Loucy (cell line): ENCODE data around the gene TNFSF4.

ENCODE experiments used
- H2AFZ ChIP-seq: fragments of 200-600 bp; sonication (generic); 2 replicates; pipeline ENCODE4 v1.6.0; 2016; ENCODE audit warnings: antibody characterized with exemption, mild to moderate bottlenecking, low read length, moderate library complexity
- H3F3A ChIP-seq: fragments of 200-600 bp; 2 replicates; pipeline ENCODE4 v1.6.0; 2016; ENCODE audit warnings: antibody characterized with exemption, low read depth, mild to moderate bottlenecking
- H3K27me3 ChIP-seq: fragments of 200-600 bp; sonication (generic); 2 replicates; pipeline ENCODE4 v1.6.1; 2014; ENCODE audit warnings: low read length, mild to moderate bottlenecking; ENCODE audit not compliant: insufficient read depth, poor library complexity, severe bottlenecking
- H3K36me3 ChIP-seq: fragments of 200-600 bp; sonication (generic); 2 replicates; pipeline ENCODE4 v1.6.1; 2016; ENCODE audit warnings: low read length; ENCODE audit not compliant: insufficient read depth
- H3K4me1 ChIP-seq: fragments of 200-600 bp; sonication (generic); 2 replicates; pipeline ENCODE4 v1.5.1; 2014; ENCODE audit warnings: low read length, mild to moderate bottlenecking; ENCODE audit not compliant: insufficient read depth, poor library complexity, severe bottlenecking
- H3K4me2 ChIP-seq: fragments of 200-600 bp; sonication (generic); 2 replicates; pipeline ENCODE4 v1.6.0; 2014; ENCODE audit warnings: antibody characterized with exemption, low read length, low read depth, mild to moderate bottlenecking; ENCODE audit not compliant: poor library complexity, severe bottlenecking
- H3K4me3 ChIP-seq: fragments of 200-600 bp; sonication (generic); 2 replicates; pipeline ENCODE4 v1.5.1; 2014; ENCODE audit warnings: low read length, mild to moderate bottlenecking, mixed read lengths; ENCODE audit not compliant: poor library complexity, severe bottlenecking
- H3K79me2 ChIP-seq: fragments of 200-600 bp; sonication (generic); 2 replicates; pipeline ENCODE4 v1.6.1; 2014; ENCODE audit warnings: low read length; ENCODE audit not compliant: insufficient read depth
- H3K9ac ChIP-seq: fragments of 200-600 bp; sonication (generic); 2 replicates; pipeline ENCODE4 v1.6.0; 2014; ENCODE audit warnings: mild to moderate bottlenecking, low read depth, low read length, moderate library complexity; ENCODE audit not compliant: poor library complexity, severe bottlenecking
- H3K9me2 ChIP-seq: fragments of 200-600 bp; sonication (generic); replicated peaks from 2 replicates; pipeline ENCODE4 v1.6.1; 2016; ENCODE audit warnings: low read depth, low read length, mixed read lengths
- H3K9me3 ChIP-seq: fragments of 200-600 bp; sonication (generic); 2 replicates; pipeline ENCODE4 v1.6.1; 2014; ENCODE audit warnings: mild to moderate bottlenecking, antibody characterized with exemption, low read length, low read depth; ENCODE audit not compliant: insufficient read depth
- H4K20me1 ChIP-seq: fragments of 200-600 bp; sonication (generic); 2 replicates; pipeline ENCODE4 v1.6.0; 2014; ENCODE audit warnings: antibody characterized with exemption, low read length, mild to moderate bottlenecking; ENCODE audit not compliant: insufficient read depth, poor library complexity, severe bottlenecking
- CTCF ChIP-seq: fragments of 200-600 bp; sonication (generic); conservative IDR thresholded peaks from 2 replicates; pipeline ENCODE4 v1.5.1; 2014; ENCODE audit warnings: mild to moderate bottlenecking, antibody characterized with exemption, low read length
- EZH2phosphoT487 ChIP-seq: fragments of 200-600 bp; IDR thresholded peaks from 2 replicates; pipeline ENCODE4 v1.6.1; 2018; ENCODE audit warnings: antibody characterized with exemption, mild to moderate bottlenecking, moderate library complexity, borderline replicate concordance

Gene TNFSF4

GRCh38 chr1:173249349-173249748 is 42.2 kb upstream of the TNFSF4 start:
- H3K9me2 ChIP-seq, result no peaks in the 10 kb centered on the region
- H3K79me2 ChIP-seq, result no peaks in the 10 kb centered on the region
- no peaks in the 10 kb centered on the region for H4K20me1 ChIP-seq
- H3F3A ChIP-seq, result no peaks in the 10 kb centered on the region
- no peak overlapping the region for H3K4me2 ChIP-seq
- no peaks in the 10 kb centered on the region for H3K9me3 ChIP-seq
- no peaks in the 10 kb centered on the region for H3K36me3 ChIP-seq
- no peak overlapping the region for H2AFZ ChIP-seq
- no peak overlapping the region for H3K4me3 ChIP-seq
- H3K27me3 ChIP-seq, result no peaks in the 10 kb centered on the region
- no peak overlapping the region for H3K9ac ChIP-seq
- TF ChIP-seq CTCF (no peak), EZH2phosphoT487 (no peak)
- H3K4me1 ChIP-seq, result peaks cover 5% of the 10 kb centered on the region

GRCh38 chr1:173248247-173248940 is 41.3 kb upstream of the TNFSF4 start:
- H3K9me3 ChIP-seq, result peaks cover 5% of the 10 kb centered on the region; the same call in 1 of the 2 replicates
- no peak overlapping the region for H3K4me3 ChIP-seq
- no peak overlapping the region for H3K9ac ChIP-seq
- H3K9me2 ChIP-seq, result no peaks in the 10 kb centered on the region
- peaks cover 3% of the 10 kb centered on the region for H3K4me1 ChIP-seq
- H2AFZ ChIP-seq, result no peak overlapping the region
- TF ChIP-seq EZH2phosphoT487 (no peak), CTCF (no peak)
- H3K36me3 ChIP-seq, result no peaks in the 10 kb centered on the region
- no peaks in the 10 kb centered on the region for H3K79me2 ChIP-seq
- no peaks in the 10 kb centered on the region for H4K20me1 ChIP-seq
- no peaks in the 10 kb centered on the region for H3K27me3 ChIP-seq
- H3K4me2 ChIP-seq, result no peak overlapping the region
- no peaks in the 10 kb centered on the region for H3F3A ChIP-seq

GRCh38 chr1:173245892-173246291 is 38.8 kb upstream of the TNFSF4 start:
- no peaks in the 10 kb centered on the region for H3K9me2 ChIP-seq
- peaks cover 18% of the 10 kb centered on the region for H3K4me1 ChIP-seq
- no peaks in the 10 kb centered on the region for H3K27me3 ChIP-seq
- H3K4me2 ChIP-seq, result no peak overlapping the region
- no peaks in the 10 kb centered on the region for H3K79me2 ChIP-seq
- H3K4me3 ChIP-seq, result no peak overlapping the region
- TF ChIP-seq EZH2phosphoT487 (no peak), CTCF (no peak)
- H3K36me3 ChIP-seq, result no peaks in the 10 kb centered on the region
- H2AFZ ChIP-seq, result no peak overlapping the region
- H3K9me3 ChIP-seq, result peaks cover 9% of the 10 kb centered on the region; the same call in 1 of the 2 replicates
- no peaks in the 10 kb centered on the region for H4K20me1 ChIP-seq
- H3F3A ChIP-seq, result no peaks in the 10 kb centered on the region
- no peak overlapping the region for H3K9ac ChIP-seq
